HCT116 (cell line): ENCODE measurements around the gene RNF25. TPM values are rescaled to one million over a fixed set of nuclear protein-coding genes. Genes with fewer than 3 reads are reported as not detected.

Experiments used
- ATAC-seq: fragments of 200-7000 bp; cut with Tn5 transposase; 2 replicates; pipeline ENCODE4 v1.9.1; 2020; ENCODE audit warnings: mild to moderate bottlenecking, moderate library complexity
- BruUV-seq: library from RNA; stranded (reverse); fragments of 400-500 nt; replicated peaks from 2 replicates; lab custom pipeline; 2021; lab: Mats Ljungman, UMichigan
- CTCF ChIA-PET: fragments of 300-600 bp; sonication (Branson Sonifier 250); formaldehyde crosslinking; loops from one replicate; lab custom pipeline; 2021; ENCODE audit warnings: antibody characterized with exemption; lab: Charles Lee
- POLR2A ChIA-PET: fragments of 300-600, 350-600 bp; sonication (Branson Sonifier 250); formaldehyde crosslinking; loops from one replicate; lab custom pipeline; 2021; ENCODE audit warnings: antibody characterized with exemption; lab: Charles Lee
- RAD21 ChIA-PET, 2 experiments: fragments of 300-600 bp; sonication (Branson Sonifier 250); formaldehyde crosslinking; loops; one replicate each; lab custom pipeline; 2023; ENCODE audit warnings: low total read pairs in 2 of 2; ENCODE audit not compliant: uncharacterized antibody in 2 of 2, unreplicated experiment in 2 of 2, low non-redundant PET in 1 of 2; lab: Charles Lee
- DNase-seq: peaks from one replicate; pipeline ENCODE4 v3.0.0-alpha.2; 2010; ENCODE audit warnings: low read depth, low spot score
- H2AFZ ChIP-seq: fragments of 200-600 bp; shearing (Covaris generic), sonication (generic); 2 replicates; pipeline ENCODE4 v1.6.1; 2017; ENCODE audit warnings: low read depth, mixed run types, mixed read lengths, antibody characterized with exemption, low read length; ENCODE audit not compliant: poor library complexity, severe bottlenecking
- H3K27ac ChIP-seq: 2 replicates; pipeline ENCODE4 v1.5.1; 2012; ENCODE audit warnings: low read depth, low read length
- H3K27me3 ChIP-seq: fragments of 200-600 bp; sonication (generic); 2 replicates; pipeline ENCODE4 v1.6.1; 2016; ENCODE audit warnings: mixed run types, low read length, mixed read lengths; ENCODE audit not compliant: insufficient read depth
- H3K36me3 ChIP-seq, 2 experiments: fragments of 200-500 bp in 1 of 2; fragments of 200-600 bp in 1 of 2; sonication (Bioruptor generic) in 1 of 2; sonication (generic) in 1 of 2; 2 replicates each; pipeline versions ENCODE4 v1.5.1 to v1.6.1; 2014 to 2016; ENCODE audit warnings: low read length in 2 of 2, inconsistent platforms in 1 of 2, mixed read lengths in 1 of 2, mixed run types in 1 of 2; ENCODE audit not compliant: insufficient read depth in 2 of 2, control insufficient read depth in 1 of 2
- H3K4me1 ChIP-seq, 2 experiments: fragments of 200-600 bp in 1 of 2; sonication (generic) in 1 of 2; 2 replicates each; pipeline versions ENCODE4 v1.5.1 to v1.6.1; 2012 to 2017; ENCODE audit warnings: low read length in 2 of 2, inconsistent platforms in 1 of 2, mild to moderate bottlenecking in 1 of 2, mixed read lengths in 1 of 2, mixed run types in 1 of 2, moderate library complexity in 1 of 2; ENCODE audit not compliant: insufficient read depth in 2 of 2, control insufficient read depth in 1 of 2
- H3K4me2 ChIP-seq: fragments of 200-600 bp; sonication (generic); 2 replicates; pipeline ENCODE4 v1.6.1; 2017; ENCODE audit warnings: mixed run types, low read length, mixed read lengths
- H3K4me3 ChIP-seq, 2 experiments: fragments of 200-600 bp in 1 of 2; sonication (generic) in 1 of 2; replicated peaks in 1 of 2; 2 replicates each; pipeline ENCODE4 v1.5.1; 2011 to 2016; ENCODE audit warnings: low read length in 2 of 2, control low read depth in 1 of 2, low read depth in 1 of 2, mild to moderate bottlenecking in 1 of 2, mixed read lengths in 1 of 2, mixed run types in 1 of 2
- H3K79me2 ChIP-seq: fragments of 200-600 bp; sonication (generic); 2 replicates; pipeline ENCODE4 v1.6.1; 2017; ENCODE audit warnings: mild to moderate bottlenecking, mixed run types, low read length, moderate library complexity, mixed read lengths; ENCODE audit not compliant: insufficient read depth
- H3K9ac ChIP-seq: fragments of 200-600 bp; sonication (generic); 2 replicates; pipeline ENCODE4 v1.6.1; 2016; ENCODE audit warnings: low read length, mixed read lengths
- H3K9me2 ChIP-seq: fragments of 200-600 bp; sonication (generic), shearing (Covaris generic); 2 replicates; pipeline ENCODE4 v1.6.1; 2017; ENCODE audit warnings: mixed run types, mild to moderate bottlenecking, moderate library complexity; ENCODE audit not compliant: insufficient read depth
- H3K9me3 ChIP-seq, 2 experiments: fragments of 200-500 bp in 1 of 2; fragments of 200-600 bp in 1 of 2; sonication (Bioruptor generic) in 1 of 2; sonication (generic) in 1 of 2; 2 replicates each; pipeline ENCODE4 v1.6.1; 2014 to 2017; ENCODE audit warnings: low read length in 2 of 2, mixed read lengths in 2 of 2, inconsistent platforms in 1 of 2, low read depth in 1 of 2, mild to moderate bottlenecking in 1 of 2, mixed run types in 1 of 2, moderate library complexity in 1 of 2; ENCODE audit not compliant: control insufficient read depth in 1 of 2, insufficient read depth in 1 of 2
- H4K20me1 ChIP-seq: fragments of 200-600 bp; sonication (generic), shearing (Covaris generic); 2 replicates; pipeline ENCODE4 v1.6.1; 2017; ENCODE audit warnings: mixed run types, mild to moderate bottlenecking, moderate library complexity; ENCODE audit not compliant: insufficient read depth
- CBX3 ChIP-seq: IDR thresholded peaks from 2 replicates; pipeline ENCODE4 v1.6.1; 2012; ENCODE audit warnings: low read depth
- CEBPB ChIP-seq: IDR thresholded peaks from 2 replicates; pipeline ENCODE4 v1.6.1; 2012; ENCODE audit warnings: low read depth
- CTCF ChIP-seq, 3 experiments: fragments of 200-600 bp in 1 of 3; sonication (generic) in 1 of 3; IDR thresholded peaks in 2 of 3; conservative IDR thresholded peaks in 1 of 3; 2 replicates each; pipeline ENCODE4 v1.5.1; 2012 to 2017; ENCODE audit warnings: low read depth in 2 of 3, low read length in 2 of 3, antibody characterized with exemption in 1 of 3, borderline replicate concordance in 1 of 3, control low read depth in 1 of 3, mild to moderate bottlenecking in 1 of 3, mixed read lengths in 1 of 3, mixed run types in 1 of 3, moderate library complexity in 1 of 3; ENCODE audit not compliant: insufficient read depth in 1 of 3
- EZH2 ChIP-seq: fragments of 200-600 bp; sonication (generic); IDR thresholded peaks from 2 replicates; pipeline ENCODE4 v1.6.1; 2017; ENCODE audit warnings: antibody characterized with exemption, mixed run types
- EZH2phosphoT487 ChIP-seq: fragments of 200-600 bp; IDR thresholded peaks from 2 replicates; pipeline ENCODE4 v1.6.1; 2018; ENCODE audit warnings: antibody characterized with exemption, borderline replicate concordance
- FOSL1 ChIP-seq: IDR thresholded peaks from 2 replicates; pipeline ENCODE4 v1.6.1; 2012; ENCODE audit warnings: low read depth
- JUND ChIP-seq: IDR thresholded peaks from 2 replicates; pipeline ENCODE4 v1.6.1; 2012
- POLR2A ChIP-seq: IDR thresholded peaks from 2 replicates; pipeline ENCODE4 v1.7.0; 2011; ENCODE audit warnings: borderline replicate concordance; ENCODE audit not compliant: insufficient read depth, insufficient read length; ENCODE audit errors: extremely low read depth
- POLR2AphosphoS5 ChIP-seq: IDR thresholded peaks from 2 replicates; pipeline ENCODE4 v1.6.1; 2011; ENCODE audit warnings: mild to moderate bottlenecking, low read depth, low read length, moderate library complexity
- RAD21 ChIP-seq: IDR thresholded peaks from 2 replicates; pipeline ENCODE4 v1.6.1; 2012; ENCODE audit warnings: low read depth, mild to moderate bottlenecking
- SP1 ChIP-seq: IDR thresholded peaks from 2 replicates; pipeline ENCODE4 v1.6.1; 2012; ENCODE audit warnings: low read depth
- SRF ChIP-seq: IDR thresholded peaks from 2 replicates; pipeline ENCODE4 v1.6.1; 2012; ENCODE audit warnings: low read depth
- YY1 ChIP-seq: IDR thresholded peaks from 2 replicates; pipeline ENCODE4 v1.6.1; 2011; ENCODE audit warnings: low read length, low read depth, moderate library complexity, mild to moderate bottlenecking; ENCODE audit not compliant: insufficient replicate concordance; ENCODE audit errors: extremely low read depth
- ZNF274 ChIP-seq: fragments of 200-500 bp; sonication (Bioruptor generic); IDR thresholded peaks from 2 replicates; pipeline ENCODE4 v1.6.1; 2014; ENCODE audit warnings: mild to moderate bottlenecking, low read depth, low read length, inconsistent platforms
- intact Hi-C: fragments of 100-400 bp; cut with micrococcal nuclease; formaldehyde crosslinking; loops from 2 replicates; pipeline ENCODE4 v1.10.0; 2022
- total RNA-seq: library from RNA; stranded (reverse); gene quantifications from one replicate; pipeline ENCODE4 v1.2.1, GENCODE V29; 2021; ENCODE audit not compliant: unreplicated experiment
- TF ChIP-seq, protein P1 (sequence below): IDR thresholded peaks from 2 replicates; pipeline ENCODE4 v1.6.1; 2012; ENCODE audit warnings: low read depth

Gene RNF25
- total RNA-seq, 1 experiment from 2014 or later: 23.4 TPM

GRCh38 chr2:218719457-218719856 lies 47.7 kb upstream of the RNF25 start:
- Histone ChIP-seq H3K4me2 (no peak overlapping the region), H3K9me3 (no peaks in the 10 kb centered on the region), H3K9ac (no peak overlapping the region), H3K79me2 (peaks cover 97% of the 10 kb centered on the region), H3K9me2 (no peaks in the 10 kb centered on the region), H3K4me3 (no peak overlapping the region), H2AFZ (no peak overlapping the region), H3K4me1 (peaks cover 6 to 14% of the 10 kb centered on the region in 2 experiments; a peak in 3 of 4 replicates), H3K27ac (no peak overlapping the region), H4K20me1 (peaks cover 7% of the 10 kb centered on the region; the same call in 1 of the 2 replicates), H3K27me3 (no peaks in the 10 kb centered on the region), H3K36me3 (peaks cover 4 to 5% of the 10 kb centered on the region in 2 experiments; a peak in 1 of 4 replicates)
- intact Hi-C loops: no loop called here
- TF ChIP-seq, protein P1, sequence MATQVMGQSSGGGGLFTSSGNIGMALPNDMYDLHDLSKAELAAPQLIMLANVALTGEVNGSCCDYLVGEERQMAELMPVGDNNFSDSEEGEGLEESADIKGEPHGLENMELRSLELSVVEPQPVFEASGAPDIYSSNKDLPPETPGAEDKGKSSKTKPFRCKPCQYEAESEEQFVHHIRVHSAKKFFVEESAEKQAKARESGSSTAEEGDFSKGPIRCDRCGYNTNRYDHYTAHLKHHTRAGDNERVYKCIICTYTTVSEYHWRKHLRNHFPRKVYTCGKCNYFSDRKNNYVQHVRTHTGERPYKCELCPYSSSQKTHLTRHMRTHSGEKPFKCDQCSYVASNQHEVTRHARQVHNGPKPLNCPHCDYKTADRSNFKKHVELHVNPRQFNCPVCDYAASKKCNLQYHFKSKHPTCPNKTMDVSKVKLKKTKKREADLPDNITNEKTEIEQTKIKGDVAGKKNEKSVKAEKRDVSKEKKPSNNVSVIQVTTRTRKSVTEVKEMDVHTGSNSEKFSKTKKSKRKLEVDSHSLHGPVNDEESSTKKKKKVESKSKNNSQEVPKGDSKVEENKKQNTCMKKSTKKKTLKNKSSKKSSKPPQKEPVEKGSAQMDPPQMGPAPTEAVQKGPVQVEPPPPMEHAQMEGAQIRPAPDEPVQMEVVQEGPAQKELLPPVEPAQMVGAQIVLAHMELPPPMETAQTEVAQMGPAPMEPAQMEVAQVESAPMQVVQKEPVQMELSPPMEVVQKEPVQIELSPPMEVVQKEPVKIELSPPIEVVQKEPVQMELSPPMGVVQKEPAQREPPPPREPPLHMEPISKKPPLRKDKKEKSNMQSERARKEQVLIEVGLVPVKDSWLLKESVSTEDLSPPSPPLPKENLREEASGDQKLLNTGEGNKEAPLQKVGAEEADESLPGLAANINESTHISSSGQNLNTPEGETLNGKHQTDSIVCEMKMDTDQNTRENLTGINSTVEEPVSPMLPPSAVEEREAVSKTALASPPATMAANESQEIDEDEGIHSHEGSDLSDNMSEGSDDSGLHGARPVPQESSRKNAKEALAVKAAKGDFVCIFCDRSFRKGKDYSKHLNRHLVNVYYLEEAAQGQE: no peak
- no peak for TF ChIP-seq YY1
- no peak for TF ChIP-seq POLR2AphosphoS5
- no peak for TF ChIP-seq POLR2A
- no peak for TF ChIP-seq CBX3
- ChIA-PET RAD21 (no interaction called here), CTCF (interaction anchor here (1.7 kb wide), 1 partner anchor 9 kb away, joined by 5 read pairs; no protein-coding TSS in a partner anchor), POLR2A (no interaction called here)
- BruUV-seq: no TSS peak
- DNase-seq (no peak), ATAC-seq (no peak)

DNA sequence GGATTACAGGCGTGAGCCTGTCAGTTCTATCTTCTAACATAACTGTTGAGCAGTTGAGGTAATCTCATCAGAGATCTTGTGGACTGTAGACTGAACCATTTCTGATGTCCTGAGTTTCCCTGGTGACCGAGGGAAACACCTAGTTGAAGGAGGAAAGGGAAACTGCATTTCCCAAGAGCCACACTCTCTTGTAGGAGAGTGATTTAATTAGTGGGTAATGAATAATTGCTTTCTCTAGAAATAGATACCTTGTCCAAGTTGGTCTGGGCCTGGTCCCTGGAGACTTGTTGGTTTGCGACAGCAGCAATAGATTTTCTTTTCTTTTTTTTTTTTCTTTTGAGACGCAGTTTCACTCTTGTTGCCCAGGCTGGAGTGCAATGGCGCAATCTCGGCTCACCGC lies 46.3 kb upstream of the RNF25 start:
- Histone ChIP-seq H3K79me2 (peaks cover 97% of the 10 kb centered on the region), H3K27me3 (no peaks in the 10 kb centered on the region), H4K20me1 (peaks cover 10% of the 10 kb centered on the region; the same call in 1 of the 2 replicates), H3K27ac (no peak overlapping the region), H3K4me1 (peaks cover 6 to 14% of the 10 kb centered on the region in 2 experiments; a peak in 3 of 4 replicates), H3K4me3 (no peak overlapping the region), H2AFZ (no peak overlapping the region), H3K9me3 (no peaks in the 10 kb centered on the region), H3K9me2 (no peaks in the 10 kb centered on the region), H3K9ac (no peak overlapping the region), H3K4me2 (no peak overlapping the region), H3K36me3 (peaks cover 4 to 5% of the 10 kb centered on the region in 2 experiments; a peak in 1 of 4 replicates)
- ChIA-PET CTCF (no interaction called here), POLR2A (no interaction called here), RAD21 (no interaction called here)
- BruUV-seq: no TSS peak
- no peak for ATAC-seq
- DNase-seq: no peak
- TF ChIP-seq YY1 (no peak), CBX3 (no peak), SP1 (no peak), POLR2A (no peak), ZNF274 (no peak), JUND (no peak), EZH2 (no peak), SRF (no peak), CEBPB (no peak), EZH2phosphoT487 (no peak), FOSL1 (no peak), CTCF (IDR thresholded peaks at IDR 0.05 in 2 of 3, conservative IDR thresholded peaks at IDR 0.05 in 1 of 3; ENCODE audit: borderline replicate concordance in 1 of 3, insufficient read depth in 1 of 3, low read depth in 2 of 3, low read length in 2 of 3) (no peak), RAD21 (no peak)
- intact Hi-C loops: no loop called here
